HG03457 (cell line): ENCODE results near the gene TIMP2.
"Not testable (repeated sequence)": the region's sequence is repeated elsewhere in the genome, so short reads cannot be mapped to it uniquely, and the experiment has no call there.

Source experiments
- ATAC-seq: cut with Tn5 transposase; IDR thresholded peaks from one replicate; pipeline ENCODE4 v1.9.1; 2021; ENCODE audit warnings: moderate number of reproducible peaks; ENCODE audit not compliant: unreplicated experiment

TIMP2 gene

DNA sequence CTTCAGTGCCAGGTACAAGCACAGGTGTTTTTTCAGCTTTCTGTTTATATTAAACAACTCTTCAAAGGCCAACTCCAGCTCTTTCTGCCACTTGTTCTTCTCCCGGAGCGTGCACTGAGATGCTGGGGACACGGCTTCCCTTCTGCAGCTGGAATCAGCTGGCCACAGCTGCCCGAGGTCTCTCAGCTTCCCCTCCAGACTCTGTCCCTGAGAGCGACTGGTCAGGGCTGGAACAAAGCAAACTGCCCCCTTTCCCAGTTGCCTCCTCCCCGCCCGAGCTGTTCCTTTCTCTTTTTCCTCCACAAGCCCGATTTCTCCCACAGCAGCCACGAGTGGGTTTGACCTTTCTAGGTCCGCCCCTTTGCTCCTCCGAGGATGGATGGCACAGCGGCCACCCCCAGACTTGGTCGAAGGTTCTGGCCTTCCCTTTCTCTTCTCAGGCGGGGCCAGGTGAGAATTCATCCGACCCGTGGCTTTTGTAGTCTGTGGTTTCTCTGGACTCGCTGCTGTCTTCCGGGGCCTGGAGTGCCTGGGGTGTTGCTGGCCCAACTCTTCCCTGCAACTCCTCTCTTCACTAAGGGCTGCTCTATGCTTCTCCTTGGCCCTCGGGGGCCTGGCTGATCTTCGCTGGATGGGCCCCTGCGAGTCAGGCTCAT, 33.7 kb downstream of the TIMP2 start:
- no peak for ATAC-seq

DNA sequence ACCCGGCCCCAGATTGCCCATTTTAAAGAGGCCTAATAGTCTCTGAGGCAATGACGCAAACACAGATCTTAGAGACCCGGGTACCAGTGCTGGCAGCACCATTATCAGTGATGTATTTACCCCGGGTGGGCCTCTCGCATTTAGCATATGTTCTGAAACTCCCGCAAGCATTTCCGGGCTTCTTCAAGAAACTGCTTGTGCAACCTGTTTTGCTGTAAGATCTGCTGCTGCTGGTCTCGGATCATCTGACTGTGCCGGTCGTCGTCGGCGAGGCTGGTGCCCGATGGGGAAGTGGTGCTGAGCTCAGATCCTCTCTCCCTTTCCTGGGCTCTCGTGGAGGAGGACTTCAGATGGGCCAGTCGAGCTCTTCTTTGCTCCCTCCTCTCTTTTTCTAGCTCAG, 34.7 kb downstream of the TIMP2 start:
- no peak for ATAC-seq

DNA sequence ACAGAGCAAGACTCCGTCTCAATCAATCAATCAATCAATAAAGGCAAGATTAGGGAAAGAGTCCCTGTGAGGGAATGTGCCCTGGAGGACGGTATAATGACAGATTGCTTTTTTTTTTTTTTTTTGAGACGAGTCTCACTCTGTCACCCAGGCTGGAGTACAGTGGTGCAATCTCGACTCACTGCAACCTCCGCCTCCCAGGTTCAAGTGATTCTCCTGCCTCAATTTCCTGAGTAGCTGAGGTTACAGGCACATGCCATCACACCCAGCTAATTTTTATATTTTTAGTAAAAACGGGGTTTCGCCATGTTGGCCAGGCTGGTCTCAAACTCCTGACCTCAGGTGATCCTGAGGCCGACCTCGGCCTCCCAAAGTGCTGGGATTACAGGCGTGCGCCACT, 35.1 kb downstream of the TIMP2 start:
- not testable (repeated sequence) for ATAC-seq

DNA sequence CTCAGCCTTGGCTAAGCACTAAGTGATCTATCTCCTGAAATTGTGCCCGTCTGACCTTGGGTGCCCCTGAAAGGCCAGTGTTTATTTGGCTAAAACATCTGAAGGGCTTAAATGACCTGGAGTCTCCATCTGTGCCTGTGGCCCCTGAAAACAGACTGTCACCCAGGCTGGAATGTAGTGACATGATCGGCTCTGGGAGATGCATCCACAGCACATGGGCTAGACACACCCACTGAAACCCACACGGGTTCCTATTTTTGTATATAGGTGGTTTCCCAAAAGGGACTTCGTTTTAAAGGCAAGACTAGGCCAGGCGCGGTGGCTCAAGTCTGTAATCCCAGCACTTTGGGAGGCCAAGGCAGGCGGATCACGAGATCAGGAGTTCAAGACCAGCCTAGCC, 35.7 kb downstream of the TIMP2 start:
- ATAC-seq, result no peak

DNA sequence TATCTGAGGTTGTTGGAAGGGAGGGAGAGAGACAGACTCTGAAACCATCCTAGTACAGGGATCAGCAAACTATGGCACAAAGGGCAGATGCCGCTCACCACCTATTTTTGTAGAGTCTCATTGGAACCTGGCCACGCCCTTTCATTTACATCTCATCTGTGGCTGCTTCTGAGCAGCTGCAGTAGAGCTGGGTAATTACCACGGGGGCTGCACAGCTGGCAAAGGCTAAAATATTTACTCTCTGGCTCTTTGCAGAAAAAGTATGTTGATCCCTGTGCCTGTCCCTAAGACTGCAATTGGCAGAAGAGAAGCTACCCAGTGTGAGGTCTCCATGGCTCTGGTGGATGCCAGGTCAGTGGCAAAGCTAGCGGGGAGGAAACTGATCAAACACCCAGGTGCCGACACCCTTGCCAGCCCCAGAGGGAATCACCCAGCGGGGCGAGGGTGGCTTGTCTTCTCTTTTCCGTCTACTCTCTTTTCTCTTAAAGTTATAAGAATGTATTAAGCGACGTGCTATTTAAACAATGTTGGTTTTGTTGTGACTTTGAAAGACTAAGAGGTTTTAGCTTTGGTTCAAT, 36.2 kb downstream of the TIMP2 start:
- no peak for ATAC-seq

DNA sequence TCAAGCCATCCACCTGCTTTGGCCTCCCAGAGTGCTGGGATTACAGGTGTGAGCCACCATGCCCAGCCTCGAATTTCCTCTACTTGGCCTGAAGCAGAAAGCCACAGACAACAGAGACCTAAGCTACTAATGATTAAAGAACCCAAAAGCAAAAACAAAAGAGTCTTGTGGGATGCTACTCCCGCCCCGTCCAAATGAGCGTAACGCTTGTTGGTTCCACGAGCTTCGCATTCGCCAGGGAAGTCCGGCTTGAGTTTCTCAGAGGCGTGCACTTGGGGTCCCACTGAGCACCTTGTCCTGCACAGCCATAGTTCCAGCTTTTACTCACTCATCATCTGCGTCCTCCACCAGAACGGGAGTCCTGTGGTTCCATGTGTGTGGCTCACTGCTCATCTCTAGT, 38.2 kb downstream of the TIMP2 start:
- no peak for ATAC-seq

DNA sequence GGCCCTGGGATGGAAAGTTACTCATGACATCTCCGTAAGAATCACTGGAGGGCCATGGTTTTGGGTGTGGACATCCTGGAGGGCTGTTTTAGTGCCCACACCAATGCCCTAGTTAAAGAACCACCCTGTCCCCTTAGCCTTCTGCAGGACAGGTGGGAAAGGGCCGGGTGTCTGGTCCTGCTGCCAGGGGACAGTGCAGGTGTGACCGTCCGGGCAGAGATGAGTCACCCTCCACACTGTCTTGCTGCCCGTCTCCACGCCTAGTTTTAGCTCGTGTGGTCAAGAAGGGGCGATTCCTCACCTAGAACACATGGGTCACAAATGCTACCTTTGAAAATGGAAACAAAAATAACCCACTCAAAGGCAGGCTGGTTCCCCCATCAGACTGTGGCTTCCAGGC, 39.2 kb downstream of the TIMP2 start:
- no peak for ATAC-seq

DNA sequence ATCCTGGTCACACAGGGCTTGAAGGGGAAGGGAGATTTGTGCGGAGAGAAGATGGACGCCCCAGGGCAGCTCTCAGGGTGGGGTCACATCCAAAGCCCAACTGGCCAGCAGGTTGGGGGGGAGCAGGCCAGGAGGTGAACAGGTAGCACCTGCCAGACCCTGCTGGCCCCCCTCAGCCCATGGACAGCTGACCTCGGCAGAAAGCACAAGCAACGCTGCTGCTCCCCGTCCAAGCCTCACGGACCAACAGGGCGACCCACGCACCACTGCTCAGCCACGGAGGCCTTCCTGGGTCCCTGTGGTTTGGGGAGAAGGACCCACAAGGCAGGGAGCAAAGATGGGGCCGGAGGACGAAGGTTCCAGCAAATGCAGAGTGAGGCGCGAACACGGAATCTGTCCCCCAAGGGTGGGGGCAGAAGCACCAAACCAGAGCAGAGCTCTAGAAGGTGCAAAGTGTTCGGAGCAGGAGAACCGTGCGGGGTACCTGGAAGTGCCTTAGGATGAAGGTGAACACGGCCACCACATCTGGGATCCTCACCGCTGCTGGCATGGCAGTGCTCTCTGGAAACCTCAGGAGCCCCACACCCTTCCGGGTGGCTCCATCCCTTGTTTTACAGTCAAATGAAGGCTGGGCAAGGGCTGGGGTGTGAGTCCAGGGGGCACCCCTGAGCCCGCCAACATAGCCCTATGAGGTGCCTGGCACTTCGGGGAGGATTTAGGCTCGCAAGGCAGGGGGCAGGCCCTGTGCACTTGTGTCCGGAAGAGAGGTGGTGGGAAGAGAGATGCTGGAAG, 40.1 kb downstream of the TIMP2 start:
- ATAC-seq, result no peak

DNA sequence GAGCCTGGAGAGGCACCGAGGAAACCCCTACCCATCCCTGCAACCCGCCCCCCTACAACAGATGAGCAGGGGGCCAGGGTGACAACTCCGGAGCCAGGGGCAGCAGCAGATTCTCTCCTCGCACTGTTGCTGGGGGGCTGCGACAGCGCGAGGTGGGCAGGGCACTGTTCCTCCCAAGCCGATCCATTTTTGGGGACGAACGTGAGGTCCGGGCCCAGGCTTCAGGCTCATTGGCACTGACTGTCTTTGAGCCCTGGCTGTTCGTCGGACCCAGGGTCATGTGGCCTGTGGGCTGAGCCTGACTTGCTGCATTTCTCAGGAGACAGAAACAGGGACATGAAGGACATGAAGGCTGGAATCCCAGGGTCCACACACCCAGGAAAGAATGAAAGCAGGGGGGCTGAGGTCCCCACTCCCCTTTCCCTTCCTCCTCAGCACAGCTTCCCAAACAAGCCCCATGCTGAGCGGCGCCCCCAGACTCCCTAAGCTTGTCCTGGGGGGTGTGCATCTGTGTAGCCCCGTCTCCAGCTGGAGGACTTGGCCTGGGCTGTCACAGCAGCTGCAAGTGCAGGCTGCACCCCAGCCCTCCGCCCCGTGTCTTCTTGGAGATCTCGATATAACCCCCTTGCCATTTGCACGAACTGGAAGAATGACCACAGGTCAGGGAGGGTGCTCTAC, 40.9 kb downstream of the TIMP2 start:
- ATAC-seq, result no peak

DNA sequence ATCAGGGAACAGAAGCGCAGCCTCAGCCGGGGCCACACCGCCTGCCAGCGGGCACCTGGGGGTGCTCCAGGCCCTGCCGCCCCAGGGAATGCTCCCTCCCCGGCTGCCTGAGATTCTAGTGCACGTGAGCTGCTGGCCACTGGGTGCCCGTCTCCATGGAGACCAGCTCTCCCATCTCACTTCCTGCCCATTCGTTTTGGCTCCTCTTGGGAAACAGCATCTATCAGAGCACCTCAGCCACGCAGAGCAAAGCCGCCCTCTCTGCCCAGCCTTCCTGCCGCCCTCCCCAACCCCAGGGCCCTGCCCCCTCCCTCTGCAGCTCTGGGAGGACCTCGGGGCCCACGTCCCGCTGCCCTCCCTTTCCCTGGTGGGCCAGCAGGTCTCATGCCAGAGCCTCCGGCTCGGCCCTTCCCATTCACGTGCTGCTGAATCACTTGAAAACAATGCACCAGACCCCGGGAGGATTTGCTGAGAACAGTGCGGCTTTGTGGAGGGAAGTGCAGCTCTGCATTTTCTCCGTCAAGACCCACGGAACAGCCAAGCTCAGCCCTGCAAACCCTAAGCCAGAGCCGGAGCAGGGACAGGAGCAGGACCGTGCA, 41.6 kb downstream of the TIMP2 start:
- no peak for ATAC-seq

DNA sequence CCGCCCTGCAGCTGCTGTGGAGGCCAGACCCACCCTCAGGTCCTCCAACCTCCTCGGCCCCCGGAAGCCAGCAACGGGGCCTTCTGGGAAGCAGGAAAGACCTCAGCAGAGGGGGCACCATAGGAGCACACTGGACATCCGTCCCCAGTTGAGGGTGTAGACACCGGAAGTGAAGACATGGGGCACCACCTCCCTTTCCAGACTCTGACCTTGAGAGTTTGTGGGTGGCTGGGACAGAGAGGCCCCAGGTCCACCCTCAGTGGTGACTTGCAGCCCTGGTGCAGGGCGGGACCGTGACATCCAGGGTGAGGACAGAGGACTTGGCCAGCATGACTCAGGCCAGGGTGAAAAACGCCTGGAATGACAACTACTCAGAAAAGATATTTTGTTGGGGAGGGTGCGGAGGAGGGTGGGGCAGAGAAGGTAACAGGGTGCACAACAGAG, 42.1 kb downstream of the TIMP2 start:
- ATAC-seq, result no peak

DNA sequence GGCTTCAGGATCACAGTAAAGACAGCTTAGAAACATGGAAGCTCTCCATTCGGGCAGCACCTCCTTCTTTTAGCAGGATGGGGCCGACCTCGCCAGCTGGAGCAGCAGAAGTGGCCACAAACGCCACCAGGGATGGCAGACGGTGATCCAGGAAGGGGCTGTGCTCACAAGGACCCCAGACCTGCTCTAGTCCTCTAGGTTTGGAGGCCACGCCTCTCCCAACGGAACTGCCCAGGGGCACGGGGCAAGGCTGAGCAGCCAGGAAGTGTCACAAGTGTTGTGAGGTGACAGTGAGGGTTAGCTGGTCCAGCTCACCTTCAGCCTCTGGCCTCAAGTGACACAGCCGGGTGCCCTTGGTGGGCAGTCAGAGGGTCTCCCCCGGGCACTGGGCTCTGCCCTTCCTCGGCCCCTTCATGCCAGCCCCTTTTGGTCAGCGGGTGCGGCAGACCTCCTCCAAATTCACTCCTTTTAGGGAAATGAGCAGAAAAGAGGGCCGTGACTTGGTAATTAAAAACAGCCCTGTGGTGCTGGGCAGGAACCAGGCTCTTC, 42.6 kb downstream of the TIMP2 start:
- no peak for ATAC-seq

DNA sequence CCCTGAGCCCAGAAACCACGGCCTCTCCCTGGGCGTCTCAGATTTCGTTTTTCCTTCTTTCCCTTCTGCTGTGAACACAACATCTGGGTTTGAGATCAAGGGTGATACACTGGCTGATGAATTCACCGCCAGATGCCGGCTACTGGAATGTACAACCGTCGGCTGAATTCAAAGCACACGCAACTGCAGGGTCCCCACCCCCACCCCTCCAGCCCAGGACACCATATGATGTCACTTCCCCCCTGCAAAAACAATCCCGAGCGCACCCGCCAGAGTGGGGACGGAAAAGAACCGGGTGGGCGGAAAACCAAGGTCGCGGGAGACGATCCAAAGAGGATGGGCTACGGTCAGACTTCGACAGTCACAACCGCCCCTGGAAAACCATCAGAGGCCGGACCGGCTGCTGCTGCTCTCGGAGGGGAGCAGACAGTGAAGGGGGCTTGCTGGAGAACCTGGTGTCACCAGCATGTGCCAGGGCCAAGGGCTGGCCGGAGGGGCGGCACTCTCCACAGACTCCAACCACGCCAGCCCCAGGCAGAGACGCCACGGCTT, 45.5 kb downstream of the TIMP2 start:
- ATAC-seq, result no peak

DNA sequence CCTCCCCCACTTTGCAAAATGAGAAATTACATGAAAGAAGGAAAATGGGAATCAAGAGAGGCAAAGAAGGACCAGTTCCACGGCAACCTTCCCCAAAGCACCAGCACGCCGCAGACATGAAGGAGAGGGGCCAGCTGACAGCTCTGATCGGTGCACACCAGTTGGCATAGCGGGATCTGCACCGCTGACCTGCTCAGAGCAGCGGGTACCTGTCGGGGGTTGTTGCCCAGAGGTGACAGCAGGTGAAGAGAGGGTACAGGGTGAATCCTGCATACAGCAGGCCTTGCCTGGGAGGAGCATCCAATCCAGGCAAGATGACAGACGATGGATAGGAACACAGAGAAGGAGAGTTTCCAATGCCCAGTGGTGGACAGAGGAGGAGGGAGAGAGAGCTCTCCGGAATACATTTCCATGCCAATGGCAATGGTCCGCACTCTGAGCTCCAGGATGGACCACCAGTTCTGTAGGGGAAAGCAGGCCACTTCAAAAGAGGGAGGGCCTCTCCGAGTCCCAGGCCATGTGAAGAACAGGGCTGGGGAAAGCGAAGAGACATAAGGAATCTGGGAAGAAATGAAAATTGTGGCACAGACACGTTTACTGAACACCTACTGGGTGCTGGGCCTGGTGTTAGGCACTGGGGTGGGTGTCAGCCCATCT, 46.2 kb downstream of the TIMP2 start:
- no peak for ATAC-seq

DNA sequence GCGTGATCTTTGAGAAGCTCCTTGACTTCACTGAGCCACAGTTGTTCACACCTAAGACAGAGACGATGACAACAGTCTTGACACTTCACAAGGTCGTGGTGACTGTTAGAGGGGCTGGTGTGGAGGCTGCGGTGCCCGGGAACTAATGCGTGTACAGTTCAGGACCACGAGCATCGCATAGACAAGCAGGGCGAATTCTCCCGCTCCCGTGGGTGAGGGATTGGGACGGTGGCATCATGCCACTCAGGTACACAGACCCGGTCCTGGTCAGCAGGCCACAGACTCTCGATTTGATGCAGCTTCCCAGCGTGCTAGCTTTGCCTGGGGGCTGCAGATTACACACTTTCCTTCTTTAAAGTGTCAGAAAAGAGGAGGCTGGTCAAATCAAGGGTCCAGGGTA, 46.9 kb downstream of the TIMP2 start:
- ATAC-seq, result no peak

DNA sequence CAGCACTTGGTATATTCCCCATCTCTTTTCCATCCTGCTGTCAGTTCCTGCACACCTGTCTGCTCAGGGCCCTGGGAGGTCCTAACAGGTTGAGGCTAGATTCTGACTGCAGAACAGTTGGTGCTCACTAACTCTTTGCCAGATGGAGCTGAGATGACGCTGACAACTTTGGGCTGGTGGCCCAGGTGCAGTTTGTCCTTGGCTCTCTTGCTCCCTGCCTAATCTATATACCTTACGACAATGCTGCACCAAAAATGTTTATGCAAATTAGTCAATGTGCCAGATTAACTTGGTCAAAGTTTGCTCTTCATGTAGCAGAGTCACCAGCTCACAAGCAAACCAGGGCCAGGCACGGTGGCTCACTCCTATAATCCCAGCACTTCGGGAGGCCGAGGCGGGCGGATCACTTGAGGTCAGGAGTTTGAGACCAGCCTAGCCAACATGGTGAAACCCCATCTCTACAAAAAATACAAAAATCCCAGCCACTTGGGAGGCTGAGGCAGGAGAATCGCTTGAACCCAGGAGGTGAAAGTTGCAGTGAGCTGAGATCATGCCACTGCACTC, 48.2 kb downstream of the TIMP2 start:
- ATAC-seq, result not testable (repeated sequence)

DNA sequence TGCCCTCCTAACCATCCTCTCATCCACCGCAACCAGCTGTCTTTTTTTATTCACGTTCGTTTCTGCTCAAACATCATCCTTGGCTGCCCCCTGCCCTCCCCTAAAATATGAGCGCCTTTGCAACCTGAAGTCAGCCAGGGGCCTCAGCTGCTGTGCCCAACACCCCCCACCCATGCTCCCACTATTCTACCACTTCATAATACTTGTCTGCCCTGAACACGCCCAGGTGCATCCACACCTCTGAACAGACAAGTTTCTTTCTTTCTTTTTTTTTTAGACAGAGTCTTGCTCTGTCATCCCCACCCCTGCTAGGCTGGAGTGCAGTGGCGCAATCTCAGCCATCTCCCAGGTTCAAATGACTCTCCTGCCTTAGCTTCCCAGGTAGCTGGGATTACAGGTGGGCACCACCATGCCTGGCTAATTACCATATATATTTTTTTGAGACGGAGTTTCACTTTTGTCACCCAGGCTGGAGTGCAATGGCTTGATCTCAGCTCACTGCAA, 49.0 kb downstream of the TIMP2 start:
- no peak for ATAC-seq

DNA sequence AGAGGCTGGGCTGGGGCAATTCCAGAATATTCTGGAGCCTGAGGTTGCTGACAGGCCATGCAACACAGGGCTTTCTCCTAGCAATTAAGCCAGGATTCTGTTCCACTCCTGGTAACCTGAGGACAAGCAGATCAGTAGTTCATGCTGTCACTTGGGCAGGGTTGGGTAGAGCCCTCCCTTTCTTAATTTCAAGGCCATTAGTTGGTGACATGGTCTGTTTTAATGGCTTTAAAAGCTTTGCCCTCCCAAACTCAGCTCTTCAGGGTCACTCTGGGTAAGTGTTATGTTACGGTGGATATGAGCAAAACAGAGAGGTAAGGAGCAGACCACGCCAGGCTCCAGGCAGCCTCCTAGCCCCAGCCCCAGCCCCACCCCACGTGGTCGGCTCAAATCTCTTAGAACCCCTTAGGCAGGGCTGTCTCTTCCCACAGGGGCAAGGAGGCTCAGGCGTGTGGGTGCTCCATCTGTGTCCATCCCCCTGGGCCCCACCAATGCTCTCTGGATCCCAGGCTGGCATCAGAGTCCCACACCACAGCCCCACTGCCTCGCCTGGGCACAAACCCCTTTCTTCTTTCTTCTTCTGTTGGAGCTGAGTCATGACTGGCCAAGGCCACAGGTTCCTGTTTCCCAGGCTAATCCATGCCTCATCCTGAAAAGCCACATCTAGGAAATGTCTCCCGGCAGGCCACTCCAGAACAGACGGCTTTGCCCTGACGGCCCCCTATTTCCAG, 49.7 kb downstream of the TIMP2 start:
- no peak for ATAC-seq
